HG02623 (cell line): Measurements from ENCODE around the gene RARS1.

ENCODE experiments used
- ATAC-seq: cut with Tn5 transposase; IDR thresholded peaks from one replicate; pipeline ENCODE4 v1.9.1; 2021; ENCODE audit warnings: moderate library complexity; ENCODE audit not compliant: unreplicated experiment

The RARS1 gene

GRCh38 chr5:168553377-168554130 lies 67.3 kb downstream of the RARS1 start:
- ATAC-seq, result no peak

GRCh38 chr5:168557389-168557788 lies 71.1 kb downstream of the RARS1 start:
- ATAC-seq, result no peak

- no peak for ATAC-seq
These were observed 76.0 kb downstream of the RARS1 start for GRCh38 chr5:168562279-168562678.

- ATAC-seq, result no peak
These were observed 77.7 kb downstream of the RARS1 start for GRCh38 chr5:168563959-168564358.

GRCh38 chr5:168568738-168569137 lies 82.5 kb downstream of the RARS1 start:
- ATAC-seq, result no peak
